Measurements from ENCODE around the gene TMEM191C.
"Not testable (repeated sequence)": the region's sequence is repeated elsewhere in the genome, so short reads cannot be mapped to it uniquely, and the experiment has no call there.

Gene TMEM191C

DNA sequence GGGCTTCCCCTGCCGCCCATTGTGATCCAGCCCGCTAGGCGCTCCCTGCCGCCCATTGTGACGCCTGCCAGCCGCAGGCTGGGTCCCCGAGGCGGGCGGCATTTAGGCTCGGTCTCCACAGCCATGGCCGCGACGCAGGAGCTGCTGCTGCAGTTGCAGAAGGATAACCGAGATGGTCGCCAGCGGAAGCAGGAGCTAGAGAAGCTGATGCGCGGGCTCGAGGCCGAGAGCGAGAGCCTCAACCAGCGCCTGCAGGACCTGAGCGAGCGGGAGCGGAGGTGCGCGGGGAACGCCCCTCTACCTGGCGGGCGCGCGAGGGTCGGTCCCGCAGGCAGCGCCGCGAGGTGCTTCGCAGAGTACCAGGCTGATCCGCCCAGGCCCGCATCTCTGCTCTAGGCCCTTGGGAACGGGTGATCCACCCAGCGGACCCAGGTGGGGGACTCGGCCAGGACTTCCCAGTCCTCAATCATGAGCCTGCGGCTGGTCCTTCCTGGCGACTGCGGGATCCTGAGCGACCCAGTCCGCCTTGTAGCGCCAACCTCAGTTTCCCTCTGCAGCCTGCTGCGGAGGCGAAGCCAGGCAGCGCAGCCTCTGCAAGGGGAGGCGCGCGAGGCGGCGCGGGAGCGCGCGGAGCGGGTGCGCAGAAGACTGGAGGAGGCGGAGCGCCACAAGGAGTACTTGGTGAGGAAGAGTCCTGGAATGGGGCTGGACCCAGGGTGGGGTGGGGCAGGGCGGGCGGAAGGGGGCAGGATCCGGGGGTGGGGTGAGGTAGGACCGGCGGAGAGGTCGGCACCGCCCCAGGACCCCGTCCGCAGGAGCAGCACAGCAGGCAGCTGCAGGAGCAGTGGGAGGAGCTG, at the start of gene TMEM191C:
TSS of gene TMEM191C (plus strand) at position 51 of the 857 bp plus-strand sequence. CDS start at position 124, 73 bp downstream.
- DNase-seq (ENCODE audit: low read depth in 4 of 4, low spot score in 1 of 4): not testable (repeated sequence)

GRCh38 chr22:21417853-21418252, 49.3 kb upstream of the TMEM191C start:
- not testable (repeated sequence) for DNase-seq (ENCODE audit: low read depth in 4 of 4, low spot score in 1 of 4)

GRCh38 chr22:21418974-21419638, 48.1 kb upstream of the TMEM191C start:
- not testable (repeated sequence) for DNase-seq (ENCODE audit: low read depth in 4 of 4, low spot score in 1 of 4)

- not testable (repeated sequence) for DNase-seq (ENCODE audit: low read depth in 4 of 4, low spot score in 1 of 4)
Observed at GRCh38 chr22:21420180-21420763, 46.9 kb upstream of the TMEM191C start.

GRCh38 chr22:21424084-21424709, 43.0 kb upstream of the TMEM191C start:
- not testable (repeated sequence) for DNase-seq (ENCODE audit: low read depth in 4 of 4, low spot score in 1 of 4)

DNA sequence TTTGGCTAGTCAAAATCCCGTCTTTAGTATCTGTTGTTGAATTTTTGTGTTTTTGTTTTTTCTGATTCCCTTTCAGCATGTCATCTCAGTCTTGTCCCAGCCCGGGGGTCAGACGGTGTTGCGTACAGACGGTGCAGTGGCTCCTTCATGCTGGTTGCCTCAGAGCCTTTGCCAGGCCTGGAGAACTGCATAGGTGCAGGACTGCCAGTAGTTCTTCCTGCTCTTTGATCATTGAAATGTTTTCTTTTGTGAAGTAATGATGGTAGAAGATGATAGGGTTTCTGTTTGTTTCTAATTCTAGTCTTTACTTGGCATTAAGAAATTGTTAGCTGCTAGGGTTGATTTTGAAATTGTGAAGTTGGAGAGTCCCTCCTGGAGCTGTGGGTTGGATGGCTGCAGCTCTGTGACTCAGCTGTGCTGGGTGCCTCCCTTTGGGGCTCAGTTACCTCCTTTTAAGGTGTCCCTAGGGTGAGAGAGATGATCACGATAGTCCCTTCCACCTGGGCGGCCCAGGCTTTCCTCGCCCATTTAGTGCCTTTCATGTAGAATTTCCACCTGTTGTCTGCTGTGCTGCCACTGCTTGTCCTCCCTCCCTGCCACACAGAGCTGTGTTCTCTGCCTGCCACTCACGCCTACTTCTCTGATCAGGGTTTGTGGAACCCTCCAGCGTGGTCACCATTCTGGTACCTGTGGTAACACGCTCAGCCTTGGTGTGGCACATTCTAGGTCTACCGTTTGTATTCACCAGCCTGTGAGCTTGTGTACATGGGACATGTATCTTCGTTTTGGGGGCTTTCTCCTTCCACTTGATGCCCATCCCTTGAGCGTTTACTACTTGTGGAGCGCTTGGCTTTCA, 32.6 kb upstream of the TMEM191C start:
- DNase-seq (ENCODE audit: low read depth in 4 of 4, low spot score in 1 of 4): not testable (repeated sequence)

DNA sequence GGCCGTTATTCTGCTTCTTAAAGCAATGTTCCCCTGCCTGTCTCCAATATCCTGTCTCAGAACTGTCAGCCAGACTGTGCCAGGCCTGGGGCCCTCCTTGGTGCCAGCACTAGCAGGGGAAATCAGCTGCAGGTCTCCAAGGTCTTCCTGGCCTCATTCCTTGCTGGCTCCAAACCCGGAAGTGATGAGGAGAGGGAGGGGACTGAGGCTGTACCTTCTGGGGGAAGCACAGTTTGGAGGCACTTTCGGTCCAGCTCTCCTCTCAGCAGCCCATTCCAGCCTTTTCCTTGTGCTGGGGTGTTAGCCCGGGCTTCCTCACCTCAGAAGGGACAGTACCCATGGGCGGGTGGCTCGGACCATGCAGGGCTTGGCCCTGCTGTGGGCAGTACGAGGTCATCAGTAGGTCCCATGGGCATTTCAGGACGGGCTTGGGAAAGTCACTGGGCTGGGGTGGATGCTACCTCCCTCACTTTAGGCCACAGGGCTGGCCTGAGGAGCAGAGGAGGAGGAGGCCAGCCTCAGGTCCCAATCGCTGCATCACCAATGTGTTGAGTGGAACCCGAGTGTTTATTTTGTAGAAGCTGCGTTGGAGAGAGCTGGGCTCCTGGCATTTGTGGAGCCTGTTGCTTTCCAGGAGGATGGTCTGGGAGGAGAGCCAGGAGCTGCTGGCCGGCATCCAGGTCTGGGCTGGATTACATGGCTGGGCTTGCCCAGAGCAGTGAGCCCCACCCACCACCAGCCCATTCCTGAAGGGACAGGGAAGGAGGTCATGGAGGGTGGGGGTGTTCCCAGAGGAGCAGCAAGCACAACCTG, 31.0 kb upstream of the TMEM191C start:
- DNase-seq (ENCODE audit: low read depth in 4 of 4, low spot score in 1 of 4): not testable (repeated sequence)

GRCh38 chr22:21438013-21438412, 29.2 kb upstream of the TMEM191C start:
- DNase-seq (ENCODE audit: low read depth in 4 of 4, low spot score in 1 of 4): not testable (repeated sequence)

DNA sequence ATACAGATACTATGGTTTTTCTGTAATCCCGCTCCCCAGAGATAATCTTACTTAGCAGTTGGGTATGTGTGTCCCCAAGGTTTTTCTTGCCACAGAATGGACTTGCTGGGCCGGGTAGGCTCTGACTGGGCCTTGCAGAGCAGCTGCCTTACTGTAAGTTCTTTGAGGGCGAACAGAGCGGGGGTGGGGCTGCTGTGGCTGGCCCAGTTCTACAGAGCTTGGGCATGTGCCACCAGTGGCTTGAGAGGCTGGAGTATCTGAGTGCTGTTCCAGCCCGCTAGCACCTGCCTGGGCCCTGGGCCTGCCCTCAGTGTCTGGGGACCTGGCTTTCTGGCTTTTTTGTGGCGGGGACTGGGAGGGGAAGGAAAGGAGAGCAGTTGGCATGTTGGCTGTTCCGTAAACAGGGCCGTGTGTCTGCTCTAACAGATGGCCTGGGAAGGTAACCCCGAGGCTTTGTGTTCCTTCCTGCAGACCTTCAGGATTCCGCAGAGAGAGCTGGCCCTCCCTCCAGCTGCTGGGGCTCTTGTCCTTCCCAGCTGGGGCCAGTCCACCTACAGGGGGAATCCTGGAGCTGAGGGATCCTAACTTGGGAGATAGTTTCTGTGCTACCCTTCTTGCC, 27.1 kb upstream of the TMEM191C start:
- DNase-seq (ENCODE audit: low read depth in 4 of 4, low spot score in 1 of 4): not testable (repeated sequence)

DNA sequence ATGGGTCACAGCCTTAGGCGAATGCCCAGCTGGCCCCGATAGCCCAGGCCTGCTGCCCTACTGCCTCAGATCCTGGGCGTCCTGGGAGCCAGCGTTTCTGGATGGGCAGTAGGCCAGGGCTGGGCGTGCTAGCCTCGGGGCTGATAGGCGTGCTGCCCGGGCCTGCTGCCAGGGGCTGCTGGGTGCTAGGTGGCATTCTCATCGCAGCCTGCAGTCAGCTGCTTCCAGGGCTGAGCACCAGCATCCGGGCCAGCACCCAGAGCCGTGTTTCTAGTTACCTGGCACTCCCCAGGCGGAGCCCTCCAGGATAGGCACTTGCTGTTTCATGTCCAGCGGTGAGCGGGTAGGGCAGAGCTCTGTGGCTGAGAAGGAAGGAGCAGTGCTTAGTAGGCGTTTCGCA, 26.5 kb upstream of the TMEM191C start:
- DNase-seq (ENCODE audit: low read depth in 4 of 4, low spot score in 1 of 4): not testable (repeated sequence)

DNA sequence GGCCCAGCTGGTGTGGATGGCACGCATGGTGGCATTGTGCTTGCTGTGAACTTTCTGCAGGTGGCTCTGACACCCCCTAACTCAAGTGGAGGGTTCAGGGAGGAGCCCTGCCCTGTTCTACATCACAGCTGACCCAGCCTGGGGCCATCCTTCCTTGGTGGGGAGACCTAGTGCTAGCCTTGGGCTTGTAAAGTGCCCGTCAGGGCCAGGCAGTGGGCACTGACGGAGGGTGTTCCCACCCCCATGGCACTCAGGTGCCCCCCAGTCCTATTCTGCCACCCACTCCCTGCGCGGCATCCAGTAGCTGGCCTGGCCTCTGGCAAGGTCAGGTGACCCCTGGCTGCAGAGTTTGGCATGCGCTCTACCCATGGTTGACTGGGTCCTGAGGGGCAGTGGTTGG, 26.0 kb upstream of the TMEM191C start:
- DNase-seq (ENCODE audit: low read depth in 4 of 4, low spot score in 1 of 4): not testable (repeated sequence)

- not testable (repeated sequence) for DNase-seq (ENCODE audit: low read depth in 4 of 4, low spot score in 1 of 4)
Observed at GRCh38 chr22:21442123-21442522, 25.1 kb upstream of the TMEM191C start.

DNA sequence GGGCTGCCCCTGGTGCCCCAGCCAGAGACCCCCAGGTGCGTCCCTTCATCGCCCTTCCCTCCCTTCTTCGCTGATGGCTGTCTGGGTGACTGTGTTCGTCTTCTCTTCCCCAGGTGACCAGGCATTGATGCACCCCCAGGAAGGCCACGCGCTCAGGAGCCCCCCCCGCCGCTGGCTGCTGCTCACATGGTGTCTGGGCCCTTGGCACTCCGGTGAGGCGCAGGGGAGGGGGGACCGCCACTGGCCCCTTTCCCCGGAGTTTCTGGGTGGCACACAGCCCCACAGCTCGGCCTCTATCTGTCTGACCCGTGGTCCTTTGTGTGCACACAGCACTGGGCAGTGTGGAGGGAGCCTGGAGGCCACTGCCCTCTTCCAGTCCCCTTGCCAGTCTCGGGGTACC, 24.5 kb upstream of the TMEM191C start:
- DNase-seq (ENCODE audit: low read depth in 4 of 4, low spot score in 1 of 4): not testable (repeated sequence)

GRCh38 chr22:21443057-21443734, 24.0 kb upstream of the TMEM191C start:
- no peak for DNase-seq (ENCODE audit: low read depth in 4 of 4, low spot score in 1 of 4)

DNA sequence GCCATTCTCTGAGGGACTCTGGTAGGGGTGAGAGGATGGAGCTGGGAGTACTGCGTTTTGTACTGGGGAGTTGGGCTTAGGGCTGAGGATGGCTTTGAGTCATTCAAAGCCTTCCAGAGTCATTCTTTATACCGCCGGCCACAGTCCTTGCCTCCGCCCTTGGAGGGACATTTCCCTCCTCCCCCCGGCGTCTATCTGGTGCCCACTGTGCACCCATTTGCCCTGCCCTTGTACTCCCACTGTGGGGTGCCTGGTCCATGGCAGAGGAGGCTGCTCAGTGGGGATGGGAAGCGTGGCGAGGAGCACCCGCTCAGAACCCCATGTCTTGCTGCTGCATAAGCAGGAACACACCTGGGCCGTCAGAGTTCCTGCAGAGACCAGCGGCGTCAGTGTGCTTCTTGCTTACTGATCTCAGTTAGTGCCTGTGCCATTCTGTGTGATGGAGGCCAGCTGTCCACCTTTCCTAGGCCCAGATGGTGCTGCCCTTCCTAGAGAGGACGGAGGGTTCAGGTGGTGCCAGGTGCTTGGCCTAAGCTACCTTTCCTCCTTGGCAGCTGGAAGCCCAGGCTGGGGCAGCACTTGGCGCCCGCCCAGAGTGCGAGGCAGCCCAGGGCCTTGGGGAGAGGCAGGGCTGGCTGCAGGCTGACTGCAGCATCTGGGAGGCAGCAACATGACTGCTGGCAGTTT, 23.3 kb upstream of the TMEM191C start:
- DNase-seq (ENCODE audit: low read depth in 4 of 4, low spot score in 1 of 4): no peak

DNA sequence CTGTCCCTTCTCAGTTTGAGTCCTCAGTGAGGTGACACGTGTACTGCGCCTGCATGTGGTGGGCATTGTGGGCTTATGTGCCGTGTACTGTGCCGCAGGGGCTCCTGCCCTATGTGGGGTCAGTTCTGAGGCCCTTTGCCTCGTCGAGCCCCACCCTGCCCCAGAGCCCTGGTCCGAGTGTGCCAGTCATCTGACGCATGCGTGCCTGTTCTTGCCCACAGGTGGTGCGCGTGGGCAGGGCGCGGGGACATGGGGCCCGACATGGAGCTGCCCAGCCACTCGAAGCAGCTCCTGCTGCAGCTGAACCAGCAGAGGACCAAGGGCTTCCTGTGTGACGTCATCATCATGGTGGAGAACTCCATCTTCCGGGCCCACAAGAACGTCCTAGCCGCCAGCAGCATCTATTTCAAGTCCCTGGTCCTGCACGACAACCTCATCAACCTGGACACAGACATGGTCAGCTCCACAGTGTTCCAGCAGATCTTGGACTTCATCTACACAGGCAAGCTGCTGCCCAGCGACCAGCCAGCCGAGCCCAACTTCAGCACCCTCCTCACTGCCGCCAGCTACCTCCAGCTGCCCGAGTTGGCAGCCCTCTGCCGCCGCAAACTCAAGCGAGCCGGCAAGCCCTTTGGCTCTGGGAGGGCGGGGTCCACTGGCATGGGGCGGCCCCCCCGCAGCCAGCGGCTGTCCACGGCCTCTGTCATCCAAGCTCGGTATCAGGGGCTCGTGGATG, 22.3 kb upstream of the TMEM191C start:
- no peak for DNase-seq (ENCODE audit: low read depth in 4 of 4, low spot score in 1 of 4)

- no peak for DNase-seq (ENCODE audit: low read depth in 4 of 4, low spot score in 1 of 4)
Observed at GRCh38 chr22:21445437-21446127, 21.6 kb upstream of the TMEM191C start.

All from stimulated activated CD4-positive, alpha-beta T cell treated with anti-CD3 and anti-CD28 coated beads, Interleukin-1b, Interleukin-23, amount 100 ng/mL, for 24 hours (primary cell).